HUES48 (cell line): ENCODE measurements around the gene TRAPPC10.
A peak's percentile ranks its signal among the peaks of the same experiment; 100 is the strongest.

Experiments
- H3K27ac ChIP-seq: one replicate; pipeline ENCODE4 v1.7.0; 2013; ENCODE audit warnings: low read depth, low read length, inconsistent platforms
- H3K27me3 ChIP-seq: 2 replicates; pipeline ENCODE4 v1.6.1; 2013; ENCODE audit warnings: mild to moderate bottlenecking, low read length; ENCODE audit not compliant: control insufficient read depth, insufficient read depth
- H3K36me3 ChIP-seq: 2 replicates; pipeline ENCODE4 v1.6.1; 2013; ENCODE audit warnings: low read length; ENCODE audit not compliant: control insufficient read depth, insufficient read depth
- H3K4me1 ChIP-seq: 2 replicates; pipeline ENCODE4 v1.6.1; 2013; ENCODE audit warnings: mild to moderate bottlenecking, low read length; ENCODE audit not compliant: control insufficient read depth, insufficient read depth
- H3K4me3 ChIP-seq: 2 replicates; pipeline ENCODE4 v1.5.1; 2013; ENCODE audit warnings: mild to moderate bottlenecking, low read depth, low read length
- H3K9ac ChIP-seq: 2 replicates; pipeline ENCODE4 v1.6.1; 2013; ENCODE audit warnings: mild to moderate bottlenecking, low read depth, low read length, moderate library complexity
- H3K9me3 ChIP-seq: 2 replicates; pipeline ENCODE4 v1.6.1; 2013; ENCODE audit warnings: low read length; ENCODE audit not compliant: control insufficient read depth, insufficient read depth

Gene TRAPPC10

GRCh38 chr21:43973634-43973955, 38.5 kb upstream of the TRAPPC10 start:
- Histone ChIP-seq H3K4me1 (no peaks in the 10 kb centered on the region), H3K9ac (no peak overlapping the region), H3K36me3 (no peaks in the 10 kb centered on the region), H3K27me3 (no peaks in the 10 kb centered on the region), H3K4me3 (no peak overlapping the region), H3K27ac (no peak overlapping the region), H3K9me3 (no peaks in the 10 kb centered on the region)

GRCh38 chr21:43974791-43975468, 37.2 kb upstream of the TRAPPC10 start:
- H3K4me1 ChIP-seq: no peaks in the 10 kb centered on the region
- H3K9ac ChIP-seq: no peak overlapping the region
- no peaks in the 10 kb centered on the region for H3K9me3 ChIP-seq
- H3K27me3 ChIP-seq: no peaks in the 10 kb centered on the region
- no peaks in the 10 kb centered on the region for H3K36me3 ChIP-seq
- H3K4me3 ChIP-seq: no peak overlapping the region
- no peak overlapping the region for H3K27ac ChIP-seq

GRCh38 chr21:43975469-43976098, 36.5 kb upstream of the TRAPPC10 start:
- no peaks in the 10 kb centered on the region for H3K9me3 ChIP-seq
- H3K27me3 ChIP-seq: no peaks in the 10 kb centered on the region
- H3K27ac ChIP-seq: no peak overlapping the region
- H3K36me3 ChIP-seq: no peaks in the 10 kb centered on the region
- H3K9ac ChIP-seq: no peak overlapping the region
- peak overlapping the region; percentile 52; the same call in 1 of the 2 replicates for H3K4me3 ChIP-seq
- no peaks in the 10 kb centered on the region for H3K4me1 ChIP-seq

GRCh38 chr21:43976661-43977060, 35.4 kb upstream of the TRAPPC10 start:
- Histone ChIP-seq H3K27ac (no peak overlapping the region), H3K27me3 (no peaks in the 10 kb centered on the region), H3K4me1 (no peaks in the 10 kb centered on the region), H3K36me3 (no peaks in the 10 kb centered on the region), H3K4me3 (no peak overlapping the region), H3K9me3 (no peaks in the 10 kb centered on the region), H3K9ac (no peak overlapping the region)

- H3K9me3 ChIP-seq: no peaks in the 10 kb centered on the region
- no peak overlapping the region for H3K27ac ChIP-seq
- H3K4me3 ChIP-seq: no peak overlapping the region
- no peaks in the 10 kb centered on the region for H3K4me1 ChIP-seq
- no peaks in the 10 kb centered on the region for H3K36me3 ChIP-seq
- no peaks in the 10 kb centered on the region for H3K27me3 ChIP-seq
- H3K9ac ChIP-seq: no peak overlapping the region
Measured at GRCh38 chr21:43978060-43978459, 34.0 kb upstream of the TRAPPC10 start.

GRCh38 chr21:43979654-43980053, 32.5 kb upstream of the TRAPPC10 start:
- no peak overlapping the region for H3K4me3 ChIP-seq
- H3K36me3 ChIP-seq: no peaks in the 10 kb centered on the region
- H3K4me1 ChIP-seq: no peaks in the 10 kb centered on the region
- no peak overlapping the region for H3K9ac ChIP-seq
- no peaks in the 10 kb centered on the region for H3K27me3 ChIP-seq
- no peak overlapping the region for H3K27ac ChIP-seq
- H3K9me3 ChIP-seq: no peaks in the 10 kb centered on the region

DNA sequence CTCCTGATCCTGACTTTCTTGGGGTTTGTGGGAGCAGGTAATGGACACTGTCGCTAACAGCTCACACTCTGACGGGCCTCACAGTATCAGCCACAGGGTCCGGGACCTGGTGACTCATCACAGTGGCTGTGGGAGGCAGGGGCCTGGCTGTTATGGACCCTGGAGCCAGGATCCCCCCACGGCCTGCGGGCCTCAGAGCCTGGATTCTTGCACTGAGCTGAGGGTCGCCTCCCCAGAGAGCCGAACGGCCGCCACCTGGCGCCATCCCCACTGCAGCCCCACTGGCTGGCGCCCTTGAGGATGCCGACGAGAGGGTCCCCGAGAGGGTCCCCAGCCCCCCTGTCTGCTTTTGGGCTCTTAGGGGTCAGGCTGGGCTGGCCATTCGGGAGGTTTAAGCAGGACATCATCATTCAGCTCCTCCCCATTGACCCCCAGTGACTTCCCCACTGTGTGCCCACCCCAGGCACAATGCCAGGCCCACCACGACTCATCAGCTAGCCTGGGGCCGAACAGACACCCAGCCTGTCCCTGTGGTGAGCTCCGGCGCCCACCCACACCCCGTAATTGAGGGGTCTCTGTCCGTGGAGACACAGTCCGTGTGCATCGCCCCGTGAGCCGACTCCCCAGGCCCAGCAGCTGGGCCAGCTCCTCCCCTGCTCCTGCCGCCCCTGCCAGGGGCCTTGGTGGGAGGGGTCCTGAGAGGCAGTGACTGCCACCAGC, 30.8 kb upstream of the TRAPPC10 start:
- no peak overlapping the region for H3K9ac ChIP-seq

GRCh38 chr21:43981871-43982210, 30.3 kb upstream of the TRAPPC10 start:
- H3K9ac ChIP-seq: no peak overlapping the region
- no peak overlapping the region for H3K4me3 ChIP-seq
- H3K27ac ChIP-seq: no peak overlapping the region
- no peaks in the 10 kb centered on the region for H3K27me3 ChIP-seq
- H3K9me3 ChIP-seq: no peaks in the 10 kb centered on the region
- H3K36me3 ChIP-seq: no peaks in the 10 kb centered on the region
- peaks cover 13% of the 10 kb centered on the region for H3K4me1 ChIP-seq

More for the DNA sequence above, 30.8 kb upstream of the TRAPPC10 start:
- no peak overlapping the region for H3K27ac ChIP-seq
- no peaks in the 10 kb centered on the region for H3K9me3 ChIP-seq
- H3K36me3 ChIP-seq: no peaks in the 10 kb centered on the region
- no peak overlapping the region for H3K4me3 ChIP-seq
- no peaks in the 10 kb centered on the region for H3K27me3 ChIP-seq
- peaks cover 12% of the 10 kb centered on the region for H3K4me1 ChIP-seq

- Histone ChIP-seq H3K27me3 (no peaks in the 10 kb centered on the region), H3K9ac (no peak overlapping the region), H3K27ac (no peak overlapping the region), H3K36me3 (no peaks in the 10 kb centered on the region), H3K4me3 (no peak overlapping the region), H3K4me1 (peaks cover 13% of the 10 kb centered on the region), H3K9me3 (no peaks in the 10 kb centered on the region)
Measured at GRCh38 chr21:43982489-43983078, 29.5 kb upstream of the TRAPPC10 start.

- Histone ChIP-seq H3K4me3 (no peak overlapping the region), H3K9me3 (no peaks in the 10 kb centered on the region), H3K27me3 (no peaks in the 10 kb centered on the region), H3K36me3 (no peaks in the 10 kb centered on the region), H3K9ac (no peak overlapping the region), H3K27ac (no peak overlapping the region), H3K4me1 (peaks cover 13% of the 10 kb centered on the region)
Measured at GRCh38 chr21:43983390-43983789, 28.7 kb upstream of the TRAPPC10 start.

GRCh38 chr21:43983860-43984420, 28.2 kb upstream of the TRAPPC10 start:
- H3K9ac ChIP-seq: no peak overlapping the region
- no peaks in the 10 kb centered on the region for H3K9me3 ChIP-seq
- peaks cover 13% of the 10 kb centered on the region for H3K4me1 ChIP-seq
- no peak overlapping the region for H3K27ac ChIP-seq
- no peak overlapping the region for H3K4me3 ChIP-seq
- H3K36me3 ChIP-seq: no peaks in the 10 kb centered on the region
- H3K27me3 ChIP-seq: no peaks in the 10 kb centered on the region
